ENCODE data around the gene GSTA1. TPM values are rescaled to one million over a fixed set of nuclear protein-coding genes. Genes with fewer than 3 reads are reported as not detected.
"Not testable (repeated sequence)": the region's sequence is repeated elsewhere in the genome, so short reads cannot be mapped to it uniquely, and the experiment has no call there.

The GSTA1 gene
- total and polyA plus RNA-seq, 9 donors: 4.7 to 1,921 (median 44.5) TPM

DNA sequence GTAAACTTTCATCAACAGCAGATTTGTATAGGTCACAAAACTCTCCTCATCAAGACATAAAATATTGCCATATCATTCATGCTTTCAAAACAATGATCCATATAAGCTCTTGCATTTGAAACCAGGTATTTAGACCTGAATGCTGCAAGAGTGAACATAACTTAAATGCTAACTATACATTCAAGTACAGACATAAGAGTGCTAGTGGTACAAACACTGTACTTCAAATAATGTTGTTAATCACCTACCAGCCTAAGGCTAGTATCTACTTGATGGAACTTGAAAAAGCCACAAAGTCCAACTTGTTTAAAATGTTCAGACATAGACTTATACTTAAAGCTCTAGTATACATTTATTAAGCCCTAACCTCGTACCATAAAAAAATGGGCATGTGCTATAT is 24.4 kb downstream of the GSTA1 start:
- Histone ChIP-seq H3K9me3 (no peaks in the 10 kb centered on the region), H3K4me3 (no peak overlapping the region), H3K36me3 (no peaks in the 10 kb centered on the region), H3K27me3 (no peaks in the 10 kb centered on the region), H3K27ac (no peak overlapping the region), H3K4me1 (ENCODE audit: insufficient read depth) (no peaks in the 10 kb centered on the region)
- intact Hi-C loops (cut with DNase I): no loop called here
- no peak for DNase-seq
- TF ChIP-seq POLR2A (IDR thresholded peaks at IDR 0.05) (no peak), EP300 (IDR thresholded peaks at IDR 0.05) (no peak), CTCF (IDR thresholded peaks at IDR 0.05) (no peak)
- WGBS, 3 donors: 49 to 63% (median 56%) methylated on average over 1 of the region's 1 CpG

- H3K27ac ChIP-seq; H3K27me3 ChIP-seq; H3K4me1 ChIP-seq (ENCODE audit: insufficient read depth); H3K4me3 ChIP-seq; DNase-seq; intact Hi-C loops (cut with DNase I); H3K9me3 ChIP-seq; H3K36me3 ChIP-seq: not testable (repeated sequence)
- WGBS, 3 donors: 89 to 92% (median 90%) methylated on average over 9 of the region's 9 CpGs
Observed at GRCh38 chr6:52776711-52777351, 26.8 kb downstream of the GSTA1 start.

DNA sequence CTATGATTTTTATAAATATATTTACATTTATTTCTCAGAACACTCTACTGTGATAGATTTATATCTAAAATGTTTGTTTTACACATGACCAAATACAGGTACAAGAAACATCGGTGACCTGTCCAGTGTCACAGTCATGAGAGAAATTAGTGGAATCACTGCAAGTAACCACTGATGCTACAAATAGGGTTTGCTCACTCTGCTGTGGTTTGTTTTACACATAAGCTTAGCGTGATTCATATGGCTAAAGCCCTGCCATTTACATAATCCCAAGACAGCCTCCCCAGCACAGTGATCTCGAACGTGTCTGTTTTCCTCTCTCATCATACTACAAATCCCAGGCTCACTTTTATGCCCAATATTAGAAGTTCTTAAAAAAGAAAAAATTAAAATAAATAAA is 34.2 kb downstream of the GSTA1 start:
- intact Hi-C loops (cut with DNase I); H3K4me3 ChIP-seq; H3K27ac ChIP-seq; DNase-seq; H3K36me3 ChIP-seq; H3K27me3 ChIP-seq; H3K9me3 ChIP-seq; H3K4me1 ChIP-seq (ENCODE audit: insufficient read depth): not testable (repeated sequence)
- WGBS, 3 donors: 79 to 83% (median 82%) methylated on average over 4 of the region's 4 CpGs

GRCh38 chr6:52767658-52768057 is 36.0 kb downstream of the GSTA1 start:
- H3K27ac ChIP-seq; H3K9me3 ChIP-seq; H3K36me3 ChIP-seq; H3K4me3 ChIP-seq; DNase-seq; intact Hi-C loops (cut with DNase I); H3K4me1 ChIP-seq (ENCODE audit: insufficient read depth); H3K27me3 ChIP-seq: not testable (repeated sequence)

DNA sequence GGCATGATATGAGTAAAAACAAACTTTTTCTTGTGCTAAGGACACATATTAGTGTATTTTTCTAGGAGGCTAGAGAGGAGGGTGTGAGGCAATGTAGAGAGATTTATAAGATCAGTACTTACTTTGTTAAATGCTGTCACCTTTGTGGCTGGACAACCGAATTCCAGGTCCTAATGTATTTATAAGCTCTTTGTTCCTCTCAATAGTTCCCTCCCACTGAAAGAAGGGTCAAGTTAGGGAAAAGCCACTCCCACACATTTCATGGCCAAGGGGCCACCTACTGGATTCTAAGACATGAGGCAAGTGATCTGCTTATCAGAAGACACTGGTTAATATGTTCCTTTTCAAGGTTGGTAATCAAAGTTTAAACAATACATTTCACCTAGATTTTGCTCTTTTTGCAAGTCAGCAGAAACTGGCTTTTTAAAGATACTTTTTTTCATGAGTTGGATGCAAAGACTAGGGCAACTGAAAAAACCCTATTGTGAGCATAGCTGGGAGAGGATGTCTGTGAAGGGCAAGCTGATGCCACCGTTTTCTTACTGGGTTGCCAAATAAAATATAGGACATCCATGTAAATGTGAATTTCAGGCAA is 40.2 kb downstream of the GSTA1 start, which contains the start of gene GSTA2:
Gene GSTA2, minus strand, starts transcription at position 154 of the 595 bp plus-strand sequence. CDS start 5,528 bp downstream, outside the sequence.
- H3K4me3 ChIP-seq; H3K9me3 ChIP-seq; H3K36me3 ChIP-seq; H3K4me1 ChIP-seq (ENCODE audit: insufficient read depth); DNase-seq; H3K27ac ChIP-seq; intact Hi-C loops (cut with DNase I); H3K27me3 ChIP-seq: not testable (repeated sequence)
- WGBS, 3 donors: 50 to 52% (median 51%) methylated on average over 2 of the region's 2 CpGs

DNA sequence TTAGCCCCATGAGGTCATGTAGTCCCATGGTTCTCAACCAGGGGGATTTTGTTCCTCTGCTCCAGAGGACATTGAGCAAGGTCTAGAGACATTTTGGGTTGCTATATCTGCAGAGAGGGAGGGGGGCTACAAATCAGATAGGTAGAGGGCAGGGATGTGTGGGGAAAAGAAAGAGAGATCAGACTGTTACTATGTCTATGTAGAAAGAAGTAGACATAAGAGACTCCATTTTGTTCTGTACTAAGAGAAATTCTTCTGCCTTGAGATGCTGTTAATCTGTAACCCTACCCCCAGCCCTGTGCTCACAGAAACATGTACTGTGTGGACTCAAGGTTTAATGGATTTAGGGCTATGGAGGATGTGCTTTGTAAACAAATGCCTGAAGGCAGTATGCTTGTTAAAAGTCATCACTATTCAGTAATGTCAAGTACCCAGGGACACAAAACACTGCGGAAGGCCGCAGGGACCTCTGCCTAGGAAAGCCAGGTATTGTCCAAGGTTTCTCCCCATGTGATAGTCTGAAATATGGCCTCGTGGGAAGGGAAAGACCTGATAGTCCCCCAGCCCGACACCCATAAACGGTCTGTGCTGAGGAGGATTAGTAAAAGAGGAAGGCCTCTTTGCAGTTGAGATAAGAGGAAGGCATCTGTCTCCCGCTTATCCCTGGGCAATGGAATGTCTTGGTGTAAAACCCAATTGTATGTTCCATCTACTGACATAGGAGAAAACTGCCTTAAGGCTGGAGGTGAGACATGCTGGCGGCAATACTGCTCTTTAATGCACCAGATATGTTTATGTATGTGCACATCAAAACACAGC is 41.7 kb downstream of the GSTA1 start:
- 69 to 79% (median 75%) methylated on average over 6 to 7 of the region's 7 CpGs for WGBS, 3 donors
- H3K27ac ChIP-seq; H3K4me3 ChIP-seq; H3K27me3 ChIP-seq; intact Hi-C loops (cut with DNase I); H3K36me3 ChIP-seq; H3K9me3 ChIP-seq; H3K4me1 ChIP-seq (ENCODE audit: insufficient read depth); DNase-seq: not testable (repeated sequence)
